ENCODE data around the gene PKD2.

DNA sequence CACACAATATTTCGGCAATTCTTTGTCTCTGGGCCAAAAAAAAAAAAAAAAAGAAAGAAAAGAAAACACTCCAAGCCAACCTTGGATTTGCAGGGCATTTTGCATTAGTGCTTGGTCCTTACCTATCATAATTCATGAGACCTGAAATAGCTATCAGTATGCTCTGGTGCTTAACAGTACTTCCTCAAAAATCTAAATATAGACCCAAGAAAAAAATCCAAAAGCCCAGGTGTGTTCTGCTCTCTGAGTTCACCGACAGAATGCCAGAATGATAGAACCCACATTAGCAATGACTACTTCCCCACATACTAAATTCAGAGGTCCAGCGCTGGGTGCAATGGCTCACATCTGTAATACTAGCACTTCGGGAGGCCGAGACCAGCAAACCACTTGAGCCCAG is 108.2 kb downstream of the PKD2 start:
- TF ChIP-seq POLR2A (IDR thresholded peaks at IDR 0.05): no peak
- TF ChIP-seq, protein P1, sequence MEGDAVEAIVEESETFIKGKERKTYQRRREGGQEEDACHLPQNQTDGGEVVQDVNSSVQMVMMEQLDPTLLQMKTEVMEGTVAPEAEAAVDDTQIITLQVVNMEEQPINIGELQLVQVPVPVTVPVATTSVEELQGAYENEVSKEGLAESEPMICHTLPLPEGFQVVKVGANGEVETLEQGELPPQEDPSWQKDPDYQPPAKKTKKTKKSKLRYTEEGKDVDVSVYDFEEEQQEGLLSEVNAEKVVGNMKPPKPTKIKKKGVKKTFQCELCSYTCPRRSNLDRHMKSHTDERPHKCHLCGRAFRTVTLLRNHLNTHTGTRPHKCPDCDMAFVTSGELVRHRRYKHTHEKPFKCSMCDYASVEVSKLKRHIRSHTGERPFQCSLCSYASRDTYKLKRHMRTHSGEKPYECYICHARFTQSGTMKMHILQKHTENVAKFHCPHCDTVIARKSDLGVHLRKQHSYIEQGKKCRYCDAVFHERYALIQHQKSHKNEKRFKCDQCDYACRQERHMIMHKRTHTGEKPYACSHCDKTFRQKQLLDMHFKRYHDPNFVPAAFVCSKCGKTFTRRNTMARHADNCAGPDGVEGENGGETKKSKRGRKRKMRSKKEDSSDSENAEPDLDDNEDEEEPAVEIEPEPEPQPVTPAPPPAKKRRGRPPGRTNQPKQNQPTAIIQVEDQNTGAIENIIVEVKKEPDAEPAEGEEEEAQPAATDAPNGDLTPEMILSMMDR (IDR thresholded peaks at IDR 0.05): no peak

All from adrenal gland (tissue), 5 donors.